Left ventricle myocardium inferior (tissue), 1 donor: ENCODE results near the gene TMEM184B. TPM values are rescaled to one million over a fixed set of nuclear protein-coding genes. Genes with fewer than 3 reads are reported as not detected.

Source experiments
- DNase-seq: peaks from one replicate; pipeline ENCODE4 v3.0.0-alpha.2; 2020
- H3K27ac ChIP-seq: fragments of 200-600 bp; replicated peaks from 2 replicates; pipeline ENCODE4 v1.8.0; 2021
- H3K27me3 ChIP-seq: fragments of 200-600 bp; 2 replicates; pipeline ENCODE4 v1.8.0; 2021; ENCODE audit warnings: low read depth
- H3K36me3 ChIP-seq: fragments of 200-600 bp; 2 replicates; pipeline ENCODE4 v1.8.0; 2021
- H3K4me1 ChIP-seq: fragments of 200-600 bp; 2 replicates; pipeline ENCODE4 v1.8.0; 2021
- H3K4me3 ChIP-seq: fragments of 200-600 bp; 2 replicates; pipeline ENCODE4 v1.8.0; 2021; ENCODE audit warnings: mild to moderate bottlenecking, moderate library complexity
- H3K9me3 ChIP-seq: fragments of 200-600 bp; replicated peaks from 2 replicates; pipeline ENCODE4 v1.8.0; 2021
- intact Hi-C: fragments of 100-400 bp; cut with micrococcal nuclease; formaldehyde crosslinking; loops from one replicate; pipeline ENCODE4 v1.11.0; 2022
- total RNA-seq: library from RNA; stranded (reverse); fragmentation: NEBNext Ultra II Directional; extraction: Animal tissue kit (Norgen Biotek cat#: 25700); gene quantifications from one replicate; pipeline ENCODE4 v1.2.1, GENCODE V29; 2021
- TF ChIP-seq, protein P1 (sequence below): fragments of 200-600 bp; IDR thresholded peaks from 2 replicates; pipeline ENCODE4 v1.8.0; 2021; ENCODE audit warnings: antibody characterized with exemption, mild to moderate bottlenecking, borderline replicate concordance
- donor health status: DM: no; HTN: yes; CAD: no; lungs with severe emphysema.

Gene TMEM184B
- total RNA-seq, 1 donor from 2014 or later = 50.6 TPM

DNA sequence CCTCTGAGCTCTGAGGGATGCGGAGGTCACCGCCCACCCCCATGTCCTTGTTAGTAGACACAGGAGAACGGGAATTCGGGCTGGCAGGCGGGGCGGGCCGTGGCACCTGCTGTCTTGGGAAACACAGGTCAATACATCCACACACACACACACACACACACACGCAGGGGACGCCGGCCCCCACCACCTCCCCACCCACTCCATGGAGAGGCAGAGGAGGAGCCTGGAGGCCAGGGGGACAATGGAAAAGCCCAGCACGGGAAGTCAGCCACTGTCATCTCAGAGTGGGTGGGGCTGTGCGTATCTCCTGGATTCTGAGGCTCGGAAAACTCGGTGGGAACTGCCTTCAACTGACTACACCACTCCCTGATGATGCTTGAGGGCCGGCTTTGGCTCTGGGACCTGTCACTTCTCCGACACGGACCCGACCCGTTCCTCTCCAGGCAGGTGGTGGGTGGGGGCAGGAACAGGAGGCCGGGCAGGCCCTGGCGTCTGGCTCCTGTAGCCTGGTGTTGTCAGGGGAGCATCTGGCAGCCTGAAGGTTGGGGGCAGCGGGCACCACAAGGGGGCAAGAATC lies 18.5 kb upstream of the TMEM184B start:
- H3K9me3 ChIP-seq = no peaks in the 10 kb centered on the region
- intact Hi-C loops = no loop called here
- TF ChIP-seq, protein P1, sequence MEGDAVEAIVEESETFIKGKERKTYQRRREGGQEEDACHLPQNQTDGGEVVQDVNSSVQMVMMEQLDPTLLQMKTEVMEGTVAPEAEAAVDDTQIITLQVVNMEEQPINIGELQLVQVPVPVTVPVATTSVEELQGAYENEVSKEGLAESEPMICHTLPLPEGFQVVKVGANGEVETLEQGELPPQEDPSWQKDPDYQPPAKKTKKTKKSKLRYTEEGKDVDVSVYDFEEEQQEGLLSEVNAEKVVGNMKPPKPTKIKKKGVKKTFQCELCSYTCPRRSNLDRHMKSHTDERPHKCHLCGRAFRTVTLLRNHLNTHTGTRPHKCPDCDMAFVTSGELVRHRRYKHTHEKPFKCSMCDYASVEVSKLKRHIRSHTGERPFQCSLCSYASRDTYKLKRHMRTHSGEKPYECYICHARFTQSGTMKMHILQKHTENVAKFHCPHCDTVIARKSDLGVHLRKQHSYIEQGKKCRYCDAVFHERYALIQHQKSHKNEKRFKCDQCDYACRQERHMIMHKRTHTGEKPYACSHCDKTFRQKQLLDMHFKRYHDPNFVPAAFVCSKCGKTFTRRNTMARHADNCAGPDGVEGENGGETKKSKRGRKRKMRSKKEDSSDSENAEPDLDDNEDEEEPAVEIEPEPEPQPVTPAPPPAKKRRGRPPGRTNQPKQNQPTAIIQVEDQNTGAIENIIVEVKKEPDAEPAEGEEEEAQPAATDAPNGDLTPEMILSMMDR = no peak
- H3K4me3 ChIP-seq = no peak overlapping the region
- peaks cover 36% of the 10 kb centered on the region for H3K4me1 ChIP-seq
- peak overlapping the region; percentile 74 for H3K27ac ChIP-seq
- no peaks in the 10 kb centered on the region for H3K27me3 ChIP-seq
- peaks cover 70% of the 10 kb centered on the region for H3K36me3 ChIP-seq
- DNase-seq = no peak

DNA sequence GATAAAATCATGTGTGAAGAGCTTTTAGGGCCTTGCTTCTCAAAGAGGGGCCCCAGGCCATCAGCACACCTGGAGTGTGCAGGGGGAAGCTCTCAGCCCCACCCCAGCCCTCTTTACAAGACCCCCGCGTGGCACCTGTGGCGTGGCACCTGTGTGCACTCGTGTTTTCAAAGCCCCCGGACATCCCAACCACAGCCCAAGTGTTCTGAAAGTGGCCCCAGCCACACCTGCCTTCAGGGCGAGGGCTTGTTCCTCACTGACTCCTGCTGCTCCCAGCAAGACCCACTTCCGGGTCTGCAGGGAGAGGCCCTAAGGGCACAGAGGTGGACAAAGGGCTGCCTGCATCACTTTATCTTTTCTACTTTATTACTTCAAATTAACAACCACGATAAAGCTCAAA lies 17.5 kb upstream of the TMEM184B start:
- peak overlapping the region; percentile 74 for H3K27ac ChIP-seq
- TF ChIP-seq, protein P1 = no peak
- H3K27me3 ChIP-seq = no peaks in the 10 kb centered on the region
- no peak overlapping the region for H3K4me3 ChIP-seq
- peaks cover 30% of the 10 kb centered on the region for H3K4me1 ChIP-seq
- peaks cover 61% of the 10 kb centered on the region for H3K36me3 ChIP-seq
- no peak for DNase-seq
- no peaks in the 10 kb centered on the region for H3K9me3 ChIP-seq
- intact Hi-C loops = no loop called here

DNA sequence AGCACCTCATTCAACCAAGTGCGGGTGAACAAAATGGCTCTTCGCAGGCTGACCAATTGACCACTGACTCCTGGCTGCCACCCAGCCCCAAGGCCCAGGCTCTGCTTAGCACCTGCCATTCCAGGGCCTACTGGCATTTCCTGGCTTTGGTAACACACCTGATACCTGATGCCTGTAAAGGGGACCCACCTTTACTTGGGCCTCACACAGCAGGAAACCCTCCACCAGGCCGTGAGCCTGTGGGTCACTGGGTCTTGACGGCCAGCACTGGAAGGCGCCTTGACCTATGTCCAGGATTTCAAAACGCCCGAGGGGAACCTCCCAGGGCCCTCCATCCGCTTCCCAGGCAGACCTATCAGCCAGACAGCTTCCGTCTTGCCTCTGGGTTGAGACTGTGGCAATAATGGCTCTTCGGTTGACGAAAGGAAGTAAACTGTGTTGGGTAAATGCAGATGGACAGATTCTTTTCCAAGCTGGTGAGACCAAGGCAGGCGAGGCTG lies 16.8 kb upstream of the TMEM184B start:
- peak overlapping the region; percentile 74 for H3K27ac ChIP-seq
- TF ChIP-seq, protein P1 = no peak
- H3K27me3 ChIP-seq = no peaks in the 10 kb centered on the region
- H3K4me1 ChIP-seq = peaks cover 36% of the 10 kb centered on the region
- intact Hi-C loops = no loop called here
- H3K9me3 ChIP-seq = no peaks in the 10 kb centered on the region
- no peak for DNase-seq
- no peak overlapping the region for H3K4me3 ChIP-seq
- H3K36me3 ChIP-seq = peaks cover 54% of the 10 kb centered on the region

DNA sequence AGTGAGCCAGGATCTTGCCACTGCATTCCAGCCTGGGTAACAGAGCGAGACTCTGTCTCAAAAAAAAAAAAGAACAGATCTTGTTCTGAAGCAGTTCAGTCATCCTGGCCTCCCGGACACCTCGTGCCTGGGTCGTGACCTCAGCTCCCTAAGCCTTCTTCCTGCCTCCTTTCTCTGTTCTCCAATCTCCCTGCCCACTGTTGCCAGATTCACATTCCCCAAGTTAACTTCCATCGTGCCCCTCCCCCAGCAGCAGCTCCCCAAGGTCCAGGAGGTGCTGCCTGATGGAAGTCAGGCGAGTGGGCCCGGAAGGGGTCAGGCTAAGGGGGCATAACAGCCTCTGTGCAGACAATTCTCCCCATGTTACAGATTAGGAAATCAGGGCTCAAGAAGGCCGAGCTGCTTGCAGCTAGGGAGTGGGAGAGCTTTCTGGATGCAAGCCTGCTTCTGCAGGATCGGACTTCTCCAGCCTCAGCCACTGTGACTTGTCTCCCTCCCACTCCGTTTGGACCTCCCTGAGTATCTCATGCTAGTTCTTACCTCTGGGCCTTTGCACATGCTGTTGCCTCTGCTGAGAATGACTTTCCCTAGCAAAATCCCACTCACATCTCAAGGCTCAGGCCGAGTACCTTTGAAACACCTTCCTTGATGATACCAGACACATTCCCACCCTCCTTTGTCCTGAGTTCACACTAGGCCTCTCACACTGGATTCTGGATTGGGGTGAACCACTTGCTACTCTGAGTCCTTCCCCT lies 14.3 kb upstream of the TMEM184B start:
- TF ChIP-seq, protein P1 = no peak
- DNase-seq = no peak
- Histone ChIP-seq H3K4me1 (peaks cover 34% of the 10 kb centered on the region), H3K4me3 (no peak overlapping the region), H3K27me3 (no peaks in the 10 kb centered on the region), H3K36me3 (peaks cover 30% of the 10 kb centered on the region), H3K27ac (peak overlapping the region; percentile 30), H3K9me3 (no peaks in the 10 kb centered on the region)
- intact Hi-C loops = no loop called here

DNA sequence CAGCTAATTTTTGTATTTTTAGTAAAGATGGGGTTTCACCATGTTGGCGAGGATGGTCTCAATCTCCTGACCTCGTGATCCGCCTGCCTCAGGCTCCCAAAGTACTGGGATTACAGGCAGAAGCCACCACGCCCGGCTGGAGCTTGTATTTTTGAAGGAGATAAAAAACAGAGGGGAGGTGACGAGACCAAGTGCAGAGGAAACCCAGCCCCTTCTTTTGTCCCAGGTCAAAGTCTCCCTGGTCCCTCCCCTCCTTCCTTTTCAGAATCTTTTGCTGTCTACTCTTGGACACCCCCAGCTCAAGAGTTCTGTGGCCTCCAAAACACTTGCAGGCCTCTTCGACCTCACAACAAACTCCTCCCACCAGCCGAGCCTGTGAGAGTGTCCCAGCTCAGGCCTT lies 12.2 kb upstream of the TMEM184B start:
- Histone ChIP-seq H3K9me3 (no peaks in the 10 kb centered on the region), H3K4me3 (no peak overlapping the region), H3K36me3 (peaks cover 17% of the 10 kb centered on the region), H3K27me3 (no peaks in the 10 kb centered on the region), H3K27ac (peak overlapping the region; percentile 75), H3K4me1 (peaks cover 27% of the 10 kb centered on the region)
- intact Hi-C loops = no loop called here
- no peak for DNase-seq
- TF ChIP-seq, protein P1 = no peak
